Stomach (tissue), 9 donors: Measurements from ENCODE around the gene RTN4R. TPM values are rescaled to one million over a fixed set of nuclear protein-coding genes. Genes with fewer than 3 reads are reported as not detected.

Experiments used
- DNase-seq, 2 donors: peaks; one replicate each; pipeline versions ENCODE4 v3.0.0 to v3.0.0-alpha.2; 2013 to 2019
- H3K27ac ChIP-seq, 5 donors: fragments of 200-600 bp in 4 of 5; sonication (generic) in 4 of 5; one replicate each; pipeline ENCODE4 v1.5.1; 2013 to 2019; ENCODE audit warnings: mild to moderate bottlenecking in 1 of 5, moderate library complexity in 1 of 5
- H3K27me3 ChIP-seq, 3 donors: fragments of 200-600 bp; sonication (generic); one replicate each; pipeline ENCODE4 v1.5.1; 2017 to 2019; ENCODE audit warnings: mixed run types in 1 of 3
- H3K36me3 ChIP-seq, 4 donors: fragments of 200-600 bp; sonication (generic); 1 replicate in 3 of 4; 2 replicates in 1 of 4; pipeline ENCODE4 v1.5.1; 2016 to 2019
- H3K4me1 ChIP-seq, 4 donors: fragments of 200-600 bp; sonication (generic); one replicate each; pipeline ENCODE4 v1.5.1; 2016 to 2019
- H3K4me3 ChIP-seq, 4 donors: fragments of 200-600 bp; sonication (generic) in 3 of 4; one replicate each; pipeline ENCODE4 v1.5.1; 2016 to 2019; ENCODE audit warnings: mild to moderate bottlenecking in 1 of 4
- H3K9me3 ChIP-seq, 4 donors: fragments of 200-600 bp; sonication (generic); one replicate each; pipeline ENCODE4 v1.5.1; 2016 to 2019
- CTCF ChIP-seq, 7 experiments: fragments of 450-650 bp in 4 of 7; fragments of 200-600 bp in 3 of 7; sonication (generic) in 3 of 7; IDR thresholded peaks; one replicate each; pipeline ENCODE4 v1.5.1; 2016 to 2019; ENCODE audit warnings: antibody characterized with exemption in 7 of 7, control low read depth in 2 of 7, mild to moderate bottlenecking in 1 of 7
- EP300 ChIP-seq: sonication (generic); formaldehyde crosslinking; IDR thresholded peaks from one replicate; pipeline ENCODE4 v1.6.1; 2017; ENCODE audit warnings: antibody characterized with exemption
- POLR2A ChIP-seq, 4 donors: fragments of 450-650 bp; IDR thresholded peaks; one replicate each; pipeline ENCODE4 v1.6.1; 2016; ENCODE audit warnings: antibody characterized with exemption in 4 of 4, control low read depth in 2 of 4, mild to moderate bottlenecking in 1 of 4, moderate library complexity in 1 of 4
- POLR2AphosphoS5 ChIP-seq, 3 donors: sonication (generic); formaldehyde crosslinking; IDR thresholded peaks; one replicate each; pipeline ENCODE4 v1.6.1; 2016; ENCODE audit warnings: antibody characterized with exemption in 3 of 3
- WGBS, 5 donors: extraction: QIAGEN DNeasy Blood & Tissue Kit in 3 of 5; methylation state at CpG; one replicate each; pipeline versions ENCODE4 v1.1.5 to v1.1.7; 2013 to 2018; 5-methylcytosine and 5-hydroxymethylcytosine counted together
- intact Hi-C: fragments of 100-400 bp; cut with DNase I; formaldehyde crosslinking; loops from one replicate; pipeline ENCODE4 v1.15.1; 2023; ENCODE audit warnings: low total_unique reads
- polyA plus RNA-seq, 3 donors: library from polyadenylated mRNA; stranded (reverse); fragments of 200-250 nt; gene quantifications; one replicate each; pipeline ENCODE4 v1.2.3, GENCODE V29; 2013
- total RNA-seq, 5 donors: library from RNA; depleted of rRNA; stranded (reverse); fragments of >200 nt; gene quantifications; one replicate each; pipeline versions ENCODE4 v1.1.0 to v1.2.3, GENCODE V29; 2014 to 2016
- donor health status: healthy with polysubstance abuse.
- donor health status: Bipolar disorder and iron deficiency.
- donor health status: healthy.

RTN4R gene
- total and polyA plus RNA-seq, 8 donors = 0.92 to 2.2 (median 1.7) TPM; not detected in 3

DNA sequence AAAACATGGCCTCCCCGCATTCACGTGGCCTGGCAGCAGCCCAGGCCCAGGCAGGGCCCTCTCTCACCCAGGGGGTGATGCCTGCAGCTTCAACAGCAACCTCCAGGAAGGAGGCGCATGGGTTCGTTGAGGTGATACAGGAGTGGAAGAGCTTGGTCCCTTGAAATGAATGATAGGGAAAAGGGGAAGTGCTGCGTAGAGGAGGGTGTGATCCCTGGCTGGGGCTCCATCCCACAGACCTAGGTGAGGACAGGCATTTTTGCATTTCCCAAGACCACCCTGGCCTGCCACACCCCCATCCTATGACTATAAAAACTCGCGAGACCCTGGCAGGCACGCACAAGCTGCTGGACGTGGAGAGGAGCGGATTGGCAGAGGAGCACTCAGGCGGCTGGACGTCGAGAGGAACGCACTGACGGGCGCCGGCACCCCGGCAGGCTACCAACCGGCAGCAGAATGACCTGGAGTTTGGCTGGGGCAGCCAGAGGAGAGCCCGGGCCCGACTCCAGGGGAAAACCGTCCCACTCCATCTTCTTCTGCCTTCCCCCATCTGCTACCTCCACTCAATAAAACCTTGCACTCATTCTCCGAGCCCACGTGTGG, 32.6 kb downstream of the RTN4R start:
- Histone ChIP-seq H3K4me3 (no peak overlapping the region), H3K4me1 (peaks cover under 1 to 25% (median 21%) of the 10 kb centered on the region in 4 donors), H3K27me3 (no peaks in the 10 kb centered on the region), H3K27ac (no peak overlapping the region), H3K36me3 (no peaks in the 10 kb centered on the region), H3K9me3 (no peaks in the 10 kb centered on the region)
- DNase-seq = no peak
- intact Hi-C loops = no loop called here
- 83 to 90% (median 85%) methylated on average over 20 to 24 of the region's 24 CpGs for WGBS, 5 donors
- TF ChIP-seq CTCF (IDR thresholded peaks at IDR 0.05) (no peak), EP300 (no peak), POLR2A (IDR thresholded peaks at IDR 0.05) (no peak), POLR2AphosphoS5 (IDR thresholded peaks at IDR 0.05) (no peak)

DNA sequence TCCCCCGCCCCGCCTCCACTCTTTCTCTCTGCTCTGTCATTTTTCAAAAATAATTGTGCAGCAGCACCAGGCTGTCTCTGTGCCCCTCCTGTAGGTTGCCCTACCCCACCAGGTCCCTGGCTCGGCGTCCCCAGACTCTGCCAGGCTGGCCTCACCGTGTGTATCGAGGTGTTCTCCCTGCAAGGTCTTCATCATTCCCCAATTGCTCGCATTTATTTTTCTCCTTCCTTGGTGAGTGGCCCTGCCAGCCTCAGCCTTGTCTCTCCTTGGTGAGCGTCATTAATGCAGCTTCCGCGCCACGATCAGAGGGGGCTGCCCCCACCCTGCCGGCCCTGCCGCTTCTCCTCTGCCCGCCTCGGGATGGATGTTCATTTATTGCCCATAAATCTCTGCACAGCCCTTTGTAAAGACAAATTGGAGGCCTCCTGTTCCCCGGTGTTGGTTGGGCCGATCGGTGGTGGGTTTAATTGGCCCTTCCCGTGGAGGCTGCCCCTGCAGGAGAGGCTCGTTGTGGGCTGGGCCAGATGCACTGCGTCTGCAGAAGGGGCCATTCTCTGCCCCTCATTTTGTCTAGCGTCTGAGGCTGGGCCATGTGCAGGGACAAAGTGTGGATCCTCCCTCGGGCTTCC, 33.2 kb downstream of the RTN4R start:
- intact Hi-C loops = no loop called here
- no peak overlapping the region for H3K27ac ChIP-seq
- TF ChIP-seq POLR2AphosphoS5 (IDR thresholded peaks at IDR 0.05) = no peak
- no peak for TF ChIP-seq POLR2A (IDR thresholded peaks at IDR 0.05)
- TF ChIP-seq EP300 = no peak
- TF ChIP-seq CTCF (IDR thresholded peaks at IDR 0.05) = no peak

GRCh38 chr22:20234314-20234682, 33.8 kb downstream of the RTN4R start:
- H3K27me3 ChIP-seq = peaks cover 0 to under 1% (median 0%) of the 10 kb centered on the region in 3 donors
- no peaks in the 10 kb centered on the region for H3K9me3 ChIP-seq
- DNase-seq = no peak
- no peak overlapping the region for H3K4me3 ChIP-seq
- H3K27ac ChIP-seq = no peak overlapping the region
- WGBS, 5 donors = 92 to 95% (median 93%) methylated on average over 10 of the region's 10 CpGs
- H3K4me1 ChIP-seq = peaks cover 10 to 27% (median 24%) of the 10 kb centered on the region in 4 donors
- intact Hi-C loops = no loop called here
- no peaks in the 10 kb centered on the region for H3K36me3 ChIP-seq
- TF ChIP-seq POLR2AphosphoS5 (IDR thresholded peaks at IDR 0.05) (no peak), EP300 (no peak), CTCF (IDR thresholded peaks at IDR 0.05) (no peak), POLR2A (IDR thresholded peaks at IDR 0.05) (no peak)

More for the DNA sequence above, 33.2 kb downstream of the RTN4R start:
- 85 to 89% (median 87%) methylated on average over 21 to 23 of the region's 23 CpGs for WGBS, 5 donors
- H3K9me3 ChIP-seq = no peaks in the 10 kb centered on the region
- H3K4me1 ChIP-seq = peaks cover 7 to 26% (median 23%) of the 10 kb centered on the region in 4 donors
- no peaks in the 10 kb centered on the region for H3K36me3 ChIP-seq
- DNase-seq = no peak
- H3K4me3 ChIP-seq = no peak overlapping the region
- no peaks in the 10 kb centered on the region for H3K27me3 ChIP-seq

- TF ChIP-seq CTCF (IDR thresholded peaks at IDR 0.05) (no peak), POLR2A (IDR thresholded peaks at IDR 0.05) (no peak), EP300 (no peak), POLR2AphosphoS5 (IDR thresholded peaks at IDR 0.05) (no peak)
- intact Hi-C loops = no loop called here
- 81 to 94% (median 90%) methylated on average over 5 to 13 of the region's 13 CpGs for WGBS, 5 donors
- Histone ChIP-seq H3K27ac (no peak overlapping the region), H3K9me3 (no peaks in the 10 kb centered on the region), H3K4me1 (peaks cover 10 to 22% (median 18%) of the 10 kb centered on the region in 4 donors), H3K27me3 (peaks cover 0 to 6% (median 0%) of the 10 kb centered on the region in 3 donors), H3K36me3 (no peaks in the 10 kb centered on the region), H3K4me3 (no peak overlapping the region)
- DNase-seq = no peak
Observed at GRCh38 chr22:20233351-20234313, 34.5 kb downstream of the RTN4R start.
